Posterior vena cava (tissue), 2 donors: ENCODE results near the gene SNX4. TPM values are rescaled to one million over a fixed set of nuclear protein-coding genes. Genes with fewer than 3 reads are reported as not detected.
"Not testable (repeated sequence)": the region's sequence is repeated elsewhere in the genome, so short reads cannot be mapped to it uniquely, and the experiment has no call there.

ENCODE experiments used
- DNase-seq: peaks from one replicate; pipeline ENCODE4 v3.0.0-alpha.2; 2020; ENCODE audit warnings: low spot score
- intact Hi-C, 2 donors: fragments of 100-400 bp; cut with DNase I; formaldehyde crosslinking; loops; one replicate each; pipeline versions ENCODE4 v1.14.1 to v1.14.2; 2022 to 2023
- long read RNA-seq, 2 donors: library from polyadenylated mRNA; unstranded; transcript quantifications; one replicate each; pipeline ENCODE4 v2.0.0, GENCODE V29; 2020 to 2021
- total RNA-seq, 2 donors: library from RNA; stranded (reverse); fragmentation: NEBNext Ultra II Directional; extraction: Animal tissue kit (Norgen Biotek cat#: 25700); gene quantifications; one replicate each; pipeline ENCODE4 v1.2.1, GENCODE V29; 2021
- donor health status: DM: yes; HTN: yes; CAD: no.
- donor health status: DM: yes; HTN: yes; CAD: no.

The SNX4 gene
- total RNA-seq, result 10 to 100 TPM; 32.2 to 32.5 TPM
- long read RNA-seq, donor 1, transcript SNX4-201 (14 exons, 2,513 nt), result major isoform, 22 of 28 reads
- long read RNA-seq, donor 1, partial matches to known transcripts, result 2 of 28 reads
- long read RNA-seq, donor 1, other reads (novel, unspliced or antisense), result 4 of 28 reads
- long read RNA-seq, donor 2, transcript SNX4-201 (14 exons, 2,513 nt), result major isoform, 53 of 64 reads
- long read RNA-seq, donor 2, partial matches to known transcripts, result 6 of 64 reads
- long read RNA-seq, donor 2, other reads (novel, unspliced or antisense), result 5 of 64 reads

GRCh38 chr3:125519678-125520562, at the start of gene SNX4:
Gene SNX4 (minus strand): TSS chr3:125520202. CDS start chr3:125520172, 30 bp downstream.
- DNase-seq, result peak; percentile 98
- intact Hi-C loops, result no loop called here

- no peak for DNase-seq
- intact Hi-C loops, result no loop called here
These were observed 36.3 kb upstream of the SNX4 start for GRCh38 chr3:125556314-125556713.

GRCh38 chr3:125552401-125552800, 32.4 kb upstream of the SNX4 start:
- DNase-seq, result no peak
- intact Hi-C loops, result loop anchor here in 1 of 2 donors (5.0 kb wide), 1 partner anchor 1320 kb away; no protein-coding TSS in a partner anchor

- no peak for DNase-seq
- intact Hi-C loops, result no loop called here
These were observed 8.9 kb upstream of the SNX4 start for GRCh38 chr3:125528920-125529319.

- intact Hi-C loops, result no loop called here
- no peak for DNase-seq
These were observed 5.2 kb upstream of the SNX4 start for GRCh38 chr3:125525153-125525552.

- DNase-seq, intact Hi-C loops: not testable (repeated sequence)
These were observed 539 bp upstream of the SNX4 start for GRCh38 chr3:125520563-125520919.

GRCh38 chr3:125515421-125515820, 4.6 kb downstream of the SNX4 start:
- no peak for DNase-seq
- intact Hi-C loops, result no loop called here

- no peak for DNase-seq
- intact Hi-C loops, result no loop called here
These were observed 6.4 kb downstream of the SNX4 start for GRCh38 chr3:125513490-125514115.

GRCh38 chr3:125512135-125512920, 7.7 kb downstream of the SNX4 start:
- intact Hi-C loops, result no loop called here
- no peak for DNase-seq

- DNase-seq, result no peak
- intact Hi-C loops, result no loop called here
These were observed 8.4 kb downstream of the SNX4 start for GRCh38 chr3:125511420-125512118.

GRCh38 chr3:125507128-125507527, 12.9 kb downstream of the SNX4 start:
- DNase-seq, result no peak
- intact Hi-C loops, result no loop called here

GRCh38 chr3:125498630-125499029, 21.4 kb downstream of the SNX4 start:
- intact Hi-C loops, result no loop called here
- DNase-seq, result no peak

GRCh38 chr3:125496701-125497100, 23.3 kb downstream of the SNX4 start:
- intact Hi-C loops, result no loop called here
- no peak for DNase-seq

GRCh38 chr3:125482406-125482805, 37.6 kb downstream of the SNX4 start:
- intact Hi-C loops, result no loop called here
- DNase-seq, result no peak

GRCh38 chr3:125481786-125482185, 38.2 kb downstream of the SNX4 start:
- no peak for DNase-seq
- intact Hi-C loops, result no loop called here

GRCh38 chr3:125481375-125481759, 38.6 kb downstream of the SNX4 start:
- intact Hi-C loops, DNase-seq: not testable (repeated sequence)

GRCh38 chr3:125480656-125481374, 39.2 kb downstream of the SNX4 start:
- intact Hi-C loops, result no loop called here
- no peak for DNase-seq

GRCh38 chr3:125479091-125479490, 40.9 kb downstream of the SNX4 start:
- DNase-seq, result no peak
- intact Hi-C loops, result no loop called here
